NCI-H2227 treated with DMSO at 0.1 percent for 48 hours (cell line): ENCODE results near the gene JSRP1.

ENCODE experiments used
- DNase-seq: peaks from one replicate; lab custom pipeline; 2025; lab: John Stamatoyannopoulos, UW

JSRP1 gene

GRCh38 chr19:2246801-2247361 lies 9.3 kb downstream of the JSRP1 start:
- DNase-seq = no peak

- DNase-seq = no peak
Measured at GRCh38 chr19:2246014-2246620, 10.1 kb downstream of the JSRP1 start.

- DNase-seq = no peak
Measured at GRCh38 chr19:2245273-2245672, 10.9 kb downstream of the JSRP1 start.

- no peak for DNase-seq
Measured at GRCh38 chr19:2244486-2244885, 11.7 kb downstream of the JSRP1 start.

GRCh38 chr19:2244125-2244411 lies 12.1 kb downstream of the JSRP1 start:
- no peak for DNase-seq

GRCh38 chr19:2243274-2244124 lies 12.7 kb downstream of the JSRP1 start:
- no peak for DNase-seq

GRCh38 chr19:2242816-2243215 lies 13.4 kb downstream of the JSRP1 start:
- DNase-seq = no peak

GRCh38 chr19:2242092-2242537 lies 14.1 kb downstream of the JSRP1 start:
- DNase-seq = no peak

- no peak for DNase-seq
Measured at GRCh38 chr19:2240881-2241760, 15.1 kb downstream of the JSRP1 start.

GRCh38 chr19:2239771-2240770 lies 16.1 kb downstream of the JSRP1 start:
- DNase-seq = no peak

GRCh38 chr19:2239173-2239572 lies 17.0 kb downstream of the JSRP1 start:
- DNase-seq = no peak

GRCh38 chr19:2237869-2238153 lies 18.4 kb downstream of the JSRP1 start:
- DNase-seq = no peak

GRCh38 chr19:2237051-2237868 lies 19.0 kb downstream of the JSRP1 start:
- no peak for DNase-seq

- DNase-seq = peak; percentile 93
Measured at GRCh38 chr19:2236314-2237050, 19.7 kb downstream of the JSRP1 start, which contains the start of the genes PLEKHJ1 and SF3A2. Gene PLEKHJ1, minus strand, starts transcription at chr19:2236329. Its CDS starts 81 bp downstream, at chr19:2236248. Gene SF3A2, plus strand, starts transcription at chr19:2236824. Its CDS starts 6,595 bp downstream, at chr19:2243419.

GRCh38 chr19:2236064-2236313 lies 20.2 kb downstream of the JSRP1 start:
- DNase-seq = no peak

GRCh38 chr19:2235381-2236063 lies 20.7 kb downstream of the JSRP1 start:
- no peak for DNase-seq

- DNase-seq = peak; percentile 3
Measured at GRCh38 chr19:2234996-2235380, 21.2 kb downstream of the JSRP1 start.

- DNase-seq = no peak
Measured at GRCh38 chr19:2233601-2234280, 22.5 kb downstream of the JSRP1 start.
